OCI-LY1 (cell line): ENCODE data around the gene AMIGO3.

Experiments used
- H2AFZ ChIP-seq: fragments of 200-600 bp; sonication (generic), shearing (Covaris generic); 2 replicates; pipeline ENCODE4 v1.6.0; 2014; ENCODE audit warnings: antibody characterized with exemption, mild to moderate bottlenecking, low read length
- H3F3A ChIP-seq: fragments of 200-600 bp; sonication (generic), shearing (Covaris generic); 2 replicates; pipeline ENCODE4 v1.6.0; 2014; ENCODE audit warnings: mild to moderate bottlenecking, antibody characterized with exemption, low read length, moderate library complexity; ENCODE audit not compliant: insufficient read depth
- H3K27ac ChIP-seq: fragments of 200-600 bp; sonication (generic); 2 replicates; pipeline ENCODE4 v1.5.1; 2014; ENCODE audit warnings: low read length, mixed run types, mild to moderate bottlenecking, low read depth; ENCODE audit not compliant: poor library complexity, severe bottlenecking
- H3K27me3 ChIP-seq: fragments of 200-600 bp; sonication (generic); 2 replicates; pipeline ENCODE4 v1.6.0; 2014; ENCODE audit warnings: antibody characterized with exemption, mild to moderate bottlenecking, low read length, moderate library complexity; ENCODE audit not compliant: insufficient read depth
- H3K36me3 ChIP-seq: fragments of 200-600 bp; sonication (generic); 2 replicates; pipeline ENCODE4 v1.6.1; 2014; ENCODE audit warnings: mild to moderate bottlenecking, antibody characterized with exemption, low read length, moderate library complexity, mixed read lengths; ENCODE audit not compliant: insufficient read depth
- H3K4me1 ChIP-seq: fragments of 200-600 bp; sonication (generic); 2 replicates; pipeline ENCODE4 v1.5.1; 2014; ENCODE audit warnings: mild to moderate bottlenecking, low read length, moderate library complexity; ENCODE audit not compliant: insufficient read depth, severe bottlenecking
- H3K4me2 ChIP-seq: fragments of 200-600 bp; sonication (generic), shearing (Covaris generic); 2 replicates; pipeline ENCODE4 v1.6.1; 2014; ENCODE audit warnings: low read length
- H3K4me3 ChIP-seq: fragments of 200-600 bp; sonication (generic); 2 replicates; pipeline ENCODE4 v1.5.1; 2014; ENCODE audit warnings: low read length, low read depth, mild to moderate bottlenecking, mixed read lengths; ENCODE audit not compliant: poor library complexity, severe bottlenecking
- H3K79me2 ChIP-seq: fragments of 200-600 bp; shearing (Covaris generic); 2 replicates; pipeline ENCODE4 v1.6.1; 2016; ENCODE audit warnings: mixed run types, low read length, mixed read lengths; ENCODE audit not compliant: insufficient read depth
- H3K9ac ChIP-seq: fragments of 200-600 bp; sonication (generic), shearing (Covaris generic); 2 replicates; pipeline ENCODE4 v1.6.1; 2014; ENCODE audit warnings: mild to moderate bottlenecking, low read length, mixed read lengths
- H3K9me2 ChIP-seq: fragments of 200-600 bp; sonication (generic), shearing (Covaris generic); 2 replicates; pipeline ENCODE4 v1.6.1; 2014; ENCODE audit warnings: low read depth, mild to moderate bottlenecking, low read length, mixed read lengths
- H3K9me3 ChIP-seq: fragments of 200-600 bp; shearing (Covaris generic); 2 replicates; pipeline ENCODE4 v1.6.1; 2014; ENCODE audit warnings: low read length, mixed read lengths
- H4K20me1 ChIP-seq: fragments of 200-600 bp; sonication (generic), shearing (Covaris generic); 2 replicates; pipeline ENCODE4 v1.6.0; 2016; ENCODE audit warnings: mild to moderate bottlenecking, low read length; ENCODE audit not compliant: insufficient read depth
- CTCF ChIP-seq: fragments of 200-600 bp; sonication (generic), shearing (Covaris generic); IDR thresholded peaks from 2 replicates; pipeline ENCODE4 v1.5.1; 2017; ENCODE audit warnings: mild to moderate bottlenecking, antibody characterized with exemption, low read length, moderate library complexity, mixed read lengths
- EZH2 ChIP-seq: fragments of 200-600 bp; sonication (generic), shearing (Covaris generic); IDR thresholded peaks from 2 replicates; pipeline ENCODE4 v1.8.0; 2017; ENCODE audit warnings: borderline replicate concordance, mixed run types, mild to moderate bottlenecking, antibody characterized with exemption, low read length, moderate library complexity, mixed read lengths

Gene AMIGO3

GRCh38 chr3:49747792-49748480 is 28.5 kb upstream of the AMIGO3 start:
- H3K27ac ChIP-seq = no peak overlapping the region
- no peak overlapping the region for H3K4me3 ChIP-seq
- no peak overlapping the region for H2AFZ ChIP-seq
- no peaks in the 10 kb centered on the region for H3K4me1 ChIP-seq
- no peaks in the 10 kb centered on the region for H3K79me2 ChIP-seq
- no peak overlapping the region for H3K4me2 ChIP-seq
- no peaks in the 10 kb centered on the region for H3K27me3 ChIP-seq
- peaks cover 8% of the 10 kb centered on the region; the same call in 1 of the 2 replicates for H3K36me3 ChIP-seq
- no peaks in the 10 kb centered on the region for H3F3A ChIP-seq
- H4K20me1 ChIP-seq = no peaks in the 10 kb centered on the region
- H3K9ac ChIP-seq = no peak overlapping the region
- H3K9me2 ChIP-seq = no peaks in the 10 kb centered on the region
- no peak for TF ChIP-seq CTCF
- no peak for TF ChIP-seq EZH2
- no peaks in the 10 kb centered on the region for H3K9me3 ChIP-seq

- Histone ChIP-seq H3K27me3 (no peaks in the 10 kb centered on the region), H3K4me3 (no peak overlapping the region), H4K20me1 (no peaks in the 10 kb centered on the region), H3K79me2 (no peaks in the 10 kb centered on the region), H3K4me2 (no peak overlapping the region), H3K9ac (no peak overlapping the region), H3K36me3 (peaks cover 11% of the 10 kb centered on the region; the same call in 1 of the 2 replicates), H3K27ac (no peak overlapping the region), H3K4me1 (no peaks in the 10 kb centered on the region), H3K9me3 (no peaks in the 10 kb centered on the region), H3F3A (no peaks in the 10 kb centered on the region), H3K9me2 (no peaks in the 10 kb centered on the region), H2AFZ (no peak overlapping the region)
- no peak for TF ChIP-seq CTCF
- no peak for TF ChIP-seq EZH2
Observed at GRCh38 chr3:49745986-49746385, 26.5 kb upstream of the AMIGO3 start.

GRCh38 chr3:49740427-49740826 is 20.9 kb upstream of the AMIGO3 start:
- H3K4me2 ChIP-seq = no peak overlapping the region
- TF ChIP-seq EZH2 = no peak
- no peak for TF ChIP-seq CTCF
- H3K79me2 ChIP-seq = no peaks in the 10 kb centered on the region
- H3K27me3 ChIP-seq = no peaks in the 10 kb centered on the region
- no peaks in the 10 kb centered on the region for H3K9me2 ChIP-seq
- no peak overlapping the region for H3K27ac ChIP-seq
- no peak overlapping the region for H3K9ac ChIP-seq
- H3K4me3 ChIP-seq = no peak overlapping the region
- no peaks in the 10 kb centered on the region for H3F3A ChIP-seq
- H2AFZ ChIP-seq = no peak overlapping the region
- H3K4me1 ChIP-seq = no peaks in the 10 kb centered on the region
- no peaks in the 10 kb centered on the region for H3K9me3 ChIP-seq
- peaks cover 31% of the 10 kb centered on the region for H3K36me3 ChIP-seq
- no peaks in the 10 kb centered on the region for H4K20me1 ChIP-seq
